A549 (cell line): ENCODE results near the gene MBP.

Source experiments
- CTCF ChIP-seq: fragments of >200 bp; sonication (Bioruptor Twin); formaldehyde crosslinking; IDR thresholded peaks from 3 replicates; pipeline ENCODE4 v1.5.1; 2016
- ESRRA ChIP-seq: fragments of 150-350 bp; IDR thresholded peaks from 2 replicates; pipeline ENCODE4 v1.6.1; 2014; ENCODE audit warnings: mild to moderate bottlenecking, low read length, borderline replicate concordance
- POLR2AphosphoS2 ChIP-seq: conservative IDR thresholded peaks from 2 replicates; pipeline ENCODE4 v1.6.1; 2012; ENCODE audit warnings: low read length, improper control_type of control experiment, inconsistent platforms

GRCh38 chr18:77106331-77106730 lies 26.3 kb downstream of the MBP start:
- no peak for TF ChIP-seq ESRRA
- no peak for TF ChIP-seq CTCF
- TF ChIP-seq POLR2AphosphoS2 = no peak
